Calu3 (cell line): Measurements from ENCODE around the gene TNRC6C. TPM values are rescaled to one million over a fixed set of nuclear protein-coding genes. Genes with fewer than 3 reads are reported as not detected.

Experiments used
- BruUV-seq: library from RNA; stranded (reverse); fragments of 400-500 nt; replicated peaks from 2 replicates; lab custom pipeline; 2021; lab: Mats Ljungman, UMichigan
- CTCF ChIA-PET: fragments of 300-600 bp; sonication (Branson Sonifier 250); formaldehyde crosslinking; loops from one replicate; lab custom pipeline; 2022; ENCODE audit warnings: antibody characterized with exemption; lab: Charles Lee
- DNase-seq: peaks from one replicate; pipeline ENCODE4 v3.0.0; 2022
- H3K27ac Mint-ChIP-seq: one replicate; pipeline ENCODE4 v1.8.0; 2022; ENCODE audit warnings: mixed read lengths; ENCODE audit not compliant: unreplicated experiment
- H3K27me3 Mint-ChIP-seq: one replicate; pipeline ENCODE4 v1.8.0; 2022; ENCODE audit warnings: mixed read lengths; ENCODE audit not compliant: unreplicated experiment
- H3K36me3 Mint-ChIP-seq: one replicate; pipeline ENCODE4 v1.8.0; 2022; ENCODE audit warnings: mild to moderate bottlenecking, moderate library complexity, mixed read lengths; ENCODE audit not compliant: insufficient read depth, unreplicated experiment
- H3K4me1 Mint-ChIP-seq: one replicate; pipeline ENCODE4 v1.8.0; 2022; ENCODE audit warnings: mild to moderate bottlenecking, low read depth, mixed read lengths; ENCODE audit not compliant: unreplicated experiment
- H3K4me3 Mint-ChIP-seq: one replicate; pipeline ENCODE4 v1.8.0; 2022; ENCODE audit warnings: mild to moderate bottlenecking, low read depth, moderate library complexity, mixed read lengths; ENCODE audit not compliant: unreplicated experiment
- H3K9me3 Mint-ChIP-seq: one replicate; pipeline ENCODE4 v1.8.0; 2022; ENCODE audit warnings: low read depth, mixed read lengths; ENCODE audit not compliant: unreplicated experiment
- intact Hi-C: fragments of 100-400 bp; cut with micrococcal nuclease; formaldehyde crosslinking; loops from one replicate; pipeline ENCODE4 v1.10.0; 2022; ENCODE audit not compliant: unreplicated experiment
- total RNA-seq: library from RNA; stranded (reverse); gene quantifications from 2 replicates; pipeline ENCODE4 v1.2.3, GENCODE V29; 2022
- TF ChIP-seq, protein P1 (sequence below): fragments of 200-600 bp; IDR thresholded peaks from one replicate; pipeline ENCODE4 v1.8.0; 2022; ENCODE audit warnings: antibody characterized with exemption; ENCODE audit not compliant: unreplicated experiment

Gene TNRC6C
- total RNA-seq, 1 experiment from 2014 or later, result 18.2 TPM

DNA sequence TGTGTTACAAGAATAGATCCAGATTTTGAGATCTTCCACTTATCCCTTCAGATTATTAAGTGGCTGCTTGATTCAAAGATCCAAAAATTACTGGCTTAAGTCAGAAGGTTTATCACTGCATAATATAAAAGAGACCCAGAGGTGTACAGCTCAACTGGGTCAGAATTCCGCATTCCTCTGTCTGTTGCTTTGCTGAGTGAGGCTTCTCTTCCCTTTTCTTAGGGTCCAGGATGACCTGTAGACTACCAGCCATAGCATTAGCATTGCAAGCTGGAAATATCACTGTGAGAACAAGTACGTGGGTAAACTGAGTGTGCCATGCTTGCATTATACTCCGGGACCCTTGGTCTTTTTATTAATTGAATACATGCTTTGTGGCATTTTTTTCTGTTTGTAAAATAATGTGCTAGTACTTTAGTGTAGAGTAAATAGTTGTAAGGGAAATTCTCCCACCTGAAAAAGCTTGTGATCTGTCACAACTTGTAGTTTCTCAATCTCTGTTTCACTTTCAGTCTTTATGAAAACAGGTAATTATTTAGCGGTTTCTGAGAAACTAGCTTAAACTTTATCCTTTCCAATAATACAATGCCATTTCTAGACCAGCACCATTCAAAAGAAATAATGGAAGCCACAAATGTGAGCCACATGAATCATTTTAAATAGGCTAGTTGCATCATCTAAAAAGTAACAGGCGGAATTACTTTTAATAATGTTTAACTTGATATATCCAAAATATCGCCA is 61.6 kb downstream of the TNRC6C start:
- H3K36me3 Mint-ChIP-seq, result no peaks in the 10 kb centered on the region
- no peak overlapping the region for H3K4me3 Mint-ChIP-seq
- CTCF ChIA-PET, result interaction anchor here (0.8 kb wide), 1 partner anchor 65 kb away, joined by 3 read pairs; no protein-coding TSS in a partner anchor
- no peak overlapping the region for H3K27ac Mint-ChIP-seq
- intact Hi-C loops, result loop anchor here (10.0 kb wide), 1 partner anchor 475 kb away; no protein-coding TSS in a partner anchor
- no TSS peak for BruUV-seq
- H3K9me3 Mint-ChIP-seq, result no peaks in the 10 kb centered on the region
- DNase-seq, result no peak
- H3K27me3 Mint-ChIP-seq, result no peaks in the 10 kb centered on the region
- TF ChIP-seq, protein P1, sequence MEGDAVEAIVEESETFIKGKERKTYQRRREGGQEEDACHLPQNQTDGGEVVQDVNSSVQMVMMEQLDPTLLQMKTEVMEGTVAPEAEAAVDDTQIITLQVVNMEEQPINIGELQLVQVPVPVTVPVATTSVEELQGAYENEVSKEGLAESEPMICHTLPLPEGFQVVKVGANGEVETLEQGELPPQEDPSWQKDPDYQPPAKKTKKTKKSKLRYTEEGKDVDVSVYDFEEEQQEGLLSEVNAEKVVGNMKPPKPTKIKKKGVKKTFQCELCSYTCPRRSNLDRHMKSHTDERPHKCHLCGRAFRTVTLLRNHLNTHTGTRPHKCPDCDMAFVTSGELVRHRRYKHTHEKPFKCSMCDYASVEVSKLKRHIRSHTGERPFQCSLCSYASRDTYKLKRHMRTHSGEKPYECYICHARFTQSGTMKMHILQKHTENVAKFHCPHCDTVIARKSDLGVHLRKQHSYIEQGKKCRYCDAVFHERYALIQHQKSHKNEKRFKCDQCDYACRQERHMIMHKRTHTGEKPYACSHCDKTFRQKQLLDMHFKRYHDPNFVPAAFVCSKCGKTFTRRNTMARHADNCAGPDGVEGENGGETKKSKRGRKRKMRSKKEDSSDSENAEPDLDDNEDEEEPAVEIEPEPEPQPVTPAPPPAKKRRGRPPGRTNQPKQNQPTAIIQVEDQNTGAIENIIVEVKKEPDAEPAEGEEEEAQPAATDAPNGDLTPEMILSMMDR, result no peak
- H3K4me1 Mint-ChIP-seq, result no peaks in the 10 kb centered on the region

DNA sequence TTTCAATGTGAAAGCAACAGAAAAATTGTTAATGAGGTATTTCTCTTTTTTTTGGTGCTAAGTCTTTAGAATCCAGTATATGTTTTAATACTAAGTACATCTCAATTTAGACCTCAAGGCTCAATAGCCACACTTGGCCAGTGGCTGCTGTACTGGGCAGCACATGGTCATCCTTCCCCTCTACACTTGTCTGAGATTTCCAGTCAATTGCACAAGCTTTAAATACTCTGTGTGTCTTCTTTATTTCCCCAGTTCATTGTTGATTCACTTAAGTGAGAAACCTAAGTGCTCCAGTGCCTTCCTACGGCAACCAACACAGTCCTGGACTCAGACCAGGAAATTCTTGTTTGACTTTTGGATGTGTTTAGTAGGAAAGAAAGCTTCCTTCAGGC is 62.2 kb downstream of the TNRC6C start:
- Mint-ChIP-seq H3K4me1 (no peaks in the 10 kb centered on the region), H3K4me3 (no peak overlapping the region), H3K9me3 (no peaks in the 10 kb centered on the region), H3K27me3 (no peaks in the 10 kb centered on the region), H3K27ac (no peak overlapping the region), H3K36me3 (no peaks in the 10 kb centered on the region)
- TF ChIP-seq, protein P1, result no peak
- no TSS peak for BruUV-seq
- intact Hi-C loops, result no loop called here
- DNase-seq, result no peak
- CTCF ChIA-PET, result no interaction called here

DNA sequence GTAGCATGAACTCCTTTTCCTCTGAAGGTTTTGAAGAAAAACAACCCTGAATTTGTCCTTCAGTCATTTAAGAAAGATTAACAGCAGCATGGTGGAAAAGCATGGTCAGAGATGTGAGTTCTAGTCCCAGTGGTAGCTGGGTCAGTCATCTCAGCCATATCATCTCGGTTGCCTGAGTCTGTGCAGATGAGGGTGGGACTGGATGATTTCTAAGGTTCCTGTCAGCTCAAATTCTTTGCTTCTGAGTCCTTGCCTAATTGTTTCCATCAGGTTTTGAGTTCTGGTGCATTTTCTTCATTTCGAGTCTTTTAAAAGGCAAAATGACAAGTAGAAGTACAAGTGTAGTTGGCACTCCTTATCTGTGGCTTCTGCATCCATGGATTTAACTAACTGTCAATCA is 63.9 kb downstream of the TNRC6C start:
- H3K9me3 Mint-ChIP-seq, result no peaks in the 10 kb centered on the region
- DNase-seq, result no peak
- no peaks in the 10 kb centered on the region for H3K36me3 Mint-ChIP-seq
- TF ChIP-seq, protein P1, result no peak
- no peak overlapping the region for H3K4me3 Mint-ChIP-seq
- H3K4me1 Mint-ChIP-seq, result no peaks in the 10 kb centered on the region
- no peak overlapping the region for H3K27ac Mint-ChIP-seq
- H3K27me3 Mint-ChIP-seq, result no peaks in the 10 kb centered on the region
- intact Hi-C loops, result no loop called here
- CTCF ChIA-PET, result no interaction called here
- BruUV-seq, result no TSS peak

DNA sequence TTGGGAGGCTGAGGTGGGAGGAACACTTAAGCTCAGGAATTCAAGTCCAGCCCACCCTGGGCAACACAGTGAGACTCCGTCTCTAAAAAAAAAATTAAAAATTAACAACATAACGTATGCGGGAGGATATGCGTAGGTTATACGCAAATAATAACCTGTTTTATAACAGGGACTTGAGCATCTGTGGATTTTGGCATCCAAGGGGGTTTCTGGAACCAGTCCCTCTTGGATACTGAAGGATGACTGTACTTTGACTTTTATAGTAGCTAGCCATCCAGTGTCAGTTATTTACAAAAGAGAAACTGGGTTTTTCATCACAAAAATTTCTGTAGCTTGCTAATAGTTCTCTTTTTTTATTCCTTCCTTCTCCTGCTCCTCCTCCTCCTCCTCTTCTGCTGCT is 64.5 kb downstream of the TNRC6C start:
- H3K27me3 Mint-ChIP-seq, result no peaks in the 10 kb centered on the region
- H3K27ac Mint-ChIP-seq, result no peak overlapping the region
- CTCF ChIA-PET, result no interaction called here
- TF ChIP-seq, protein P1, result no peak
- no peaks in the 10 kb centered on the region for H3K36me3 Mint-ChIP-seq
- H3K4me1 Mint-ChIP-seq, result no peaks in the 10 kb centered on the region
- H3K9me3 Mint-ChIP-seq, result no peaks in the 10 kb centered on the region
- no TSS peak for BruUV-seq
- H3K4me3 Mint-ChIP-seq, result no peak overlapping the region
- intact Hi-C loops, result no loop called here
- no peak for DNase-seq
